CD4-positive, alpha-beta T cell (primary cell): ENCODE results near the gene TDRD9. TPM values are rescaled to one million over a fixed set of nuclear protein-coding genes. Genes with fewer than 3 reads are reported as not detected.

ENCODE experiments used
- ATAC-seq: fragments of 200-7000 bp; cut with Tn5 transposase; one replicate; pipeline ENCODE4 v1.10.0; 2022; ENCODE audit warnings: mild to moderate bottlenecking; ENCODE audit not compliant: poor library complexity
- CTCF ChIA-PET: fragments of 350-600 bp; sonication (Branson Sonifier 250); formaldehyde crosslinking; loops from one replicate; lab custom pipeline; 2021; ENCODE audit warnings: antibody characterized with exemption, inconsistent platforms; lab: Charles Lee
- POLR2A ChIA-PET: fragments of 350-600 bp; sonication (Branson Sonifier 250); formaldehyde crosslinking; loops from one replicate; lab custom pipeline; 2021; ENCODE audit warnings: antibody characterized with exemption, inconsistent platforms; lab: Charles Lee
- DNase-seq, 14 experiments: peaks; one replicate each; pipeline ENCODE4 v3.0.0-alpha.2; 2013 to 2020; ENCODE audit warnings: mixed read lengths in 2 of 14
- H3K27ac ChIP-seq, 2 donors: one replicate each; pipeline versions ENCODE4 v1.5.1 to v1.7.0; 2013; ENCODE audit warnings: low read length in 2 of 2, low read depth in 1 of 2, mild to moderate bottlenecking in 1 of 2
- H3K27me3 ChIP-seq, 2 experiments: 1 replicate in 1 of 2; 2 replicates in 1 of 2; pipeline versions ENCODE4 v1.6.1 to v1.7.0; 2013; ENCODE audit warnings: low read length in 2 of 2, control low read depth in 1 of 2, mild to moderate bottlenecking in 1 of 2, moderate library complexity in 1 of 2; ENCODE audit not compliant: insufficient read depth in 2 of 2, control insufficient read depth in 1 of 2
- H3K36me3 ChIP-seq: one replicate; pipeline ENCODE4 v1.6.1; 2013; ENCODE audit warnings: low read length, control low read depth; ENCODE audit not compliant: insufficient read depth
- H3K4me1 ChIP-seq: one replicate; pipeline ENCODE4 v1.6.1; 2013; ENCODE audit warnings: low read length, control low read depth; ENCODE audit not compliant: insufficient read depth
- H3K4me3 ChIP-seq: one replicate; pipeline ENCODE4 v1.5.1; 2013; ENCODE audit warnings: mild to moderate bottlenecking, low read length, moderate library complexity
- H3K9me3 ChIP-seq, 2 experiments: 1 replicate in 1 of 2; 2 replicates in 1 of 2; pipeline versions ENCODE4 v1.6.1 to v1.7.0; 2013; ENCODE audit warnings: low read length in 2 of 2, mild to moderate bottlenecking in 2 of 2, control low read depth in 1 of 2, moderate library complexity in 1 of 2; ENCODE audit not compliant: control insufficient read depth in 1 of 2, insufficient read depth in 1 of 2
- H3K27ac Mint-ChIP-seq: one replicate; pipeline ENCODE4 v1.8.0; 2020; ENCODE audit warnings: mixed read lengths
- H3K27me3 Mint-ChIP-seq: one replicate; pipeline ENCODE4 v1.8.0; 2021; ENCODE audit warnings: mixed read lengths
- H3K36me3 Mint-ChIP-seq: one replicate; pipeline ENCODE4 v1.8.0; 2021; ENCODE audit warnings: low read depth, mixed read lengths
- H3K4me1 Mint-ChIP-seq: one replicate; pipeline ENCODE4 v1.8.0; 2021; ENCODE audit warnings: low read depth, mixed read lengths
- H3K4me3 Mint-ChIP-seq: one replicate; pipeline ENCODE4 v1.8.0; 2020; ENCODE audit warnings: mild to moderate bottlenecking, mixed read lengths
- H3K9me3 Mint-ChIP-seq: one replicate; pipeline ENCODE4 v1.8.0; 2020; ENCODE audit warnings: mixed read lengths
- intact Hi-C, 2 experiments: fragments of 100-400 bp; cut with DNase I in 1 of 2; cut with micrococcal nuclease in 1 of 2; formaldehyde crosslinking; loops; one replicate each; pipeline versions ENCODE4 v1.15.1 to v1.9.0; 2023 to 2025; cut with DNase I, micrococcal nuclease
- total RNA-seq, 174 experiments: library from RNA in 2 of 174; stranded (reverse) in 2 of 174; gene quantifications; one replicate each; pipeline ENCODE4 v1.2.3 and lab custom pipeline; 2021 to 2026
- TF ChIP-seq, protein P1 (sequence below): fragments of 200-600 bp; IDR thresholded peaks from one replicate; pipeline ENCODE4 v1.8.0; 2022; ENCODE audit warnings: antibody characterized with exemption, mild to moderate bottlenecking

The TDRD9 gene
- total RNA-seq, 2 experiments from 2014 or later, result 0.17 to 0.27 TPM

DNA sequence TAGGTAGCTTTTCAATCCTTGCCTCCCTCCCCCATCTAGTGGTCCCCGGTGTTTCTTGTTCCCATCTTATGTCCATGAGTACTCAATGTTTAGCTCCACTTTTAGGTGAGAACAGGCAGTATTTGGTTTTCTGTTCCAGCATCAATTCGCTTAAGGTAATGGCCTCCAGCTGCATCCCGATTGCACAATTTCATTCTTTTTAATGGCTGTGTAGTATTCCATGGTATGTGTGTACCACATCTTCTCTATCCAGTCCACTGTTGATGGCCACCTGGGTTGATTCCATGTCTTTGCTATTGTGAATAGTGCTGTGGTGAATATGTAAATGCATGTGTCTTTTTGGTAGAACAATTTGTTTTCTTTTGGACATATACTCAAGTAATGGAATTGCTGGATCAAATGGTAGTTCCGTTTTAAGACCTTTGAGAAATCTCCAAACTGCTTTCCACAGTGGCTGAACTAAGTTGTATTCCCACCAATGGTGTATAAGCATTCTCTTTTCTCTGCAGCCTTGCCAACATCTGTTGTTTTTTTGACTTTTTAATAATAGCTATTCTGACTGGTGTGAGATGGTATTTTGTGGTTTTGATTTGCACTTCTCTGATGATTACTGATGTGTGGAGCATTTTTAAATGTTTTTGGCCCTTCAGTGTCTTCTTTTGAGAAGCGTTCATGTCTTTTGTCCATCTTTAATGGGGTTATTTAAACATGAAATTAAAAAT lies 123.0 kb downstream of the TDRD9 start:
- Mint-ChIP-seq H3K36me3 (no peaks in the 10 kb centered on the region), H3K9me3 (no peaks in the 10 kb centered on the region), H3K4me1 (no peaks in the 10 kb centered on the region), H3K4me3 (no peak overlapping the region), H3K27me3 (peaks cover 39% of the 10 kb centered on the region), H3K27ac (no peak overlapping the region)
- Histone ChIP-seq H3K9me3 (no peaks in the 10 kb centered on the region), H3K4me3 (no peak overlapping the region), H3K4me1 (no peaks in the 10 kb centered on the region), H3K36me3 (no peaks in the 10 kb centered on the region), H3K27me3 (peaks cover 0 to 2% of the 10 kb centered on the region in 2 experiments), H3K27ac (no peak overlapping the region)
- DNase-seq (no peak), ATAC-seq (no peak)
- CTCF ChIA-PET, result interaction anchor here (0.9 kb wide), 1 partner anchor 26 kb away, joined by 3 read pairs; no protein-coding TSS in a partner anchor
- intact Hi-C loops, result no loop called here
- TF ChIP-seq, protein P1, sequence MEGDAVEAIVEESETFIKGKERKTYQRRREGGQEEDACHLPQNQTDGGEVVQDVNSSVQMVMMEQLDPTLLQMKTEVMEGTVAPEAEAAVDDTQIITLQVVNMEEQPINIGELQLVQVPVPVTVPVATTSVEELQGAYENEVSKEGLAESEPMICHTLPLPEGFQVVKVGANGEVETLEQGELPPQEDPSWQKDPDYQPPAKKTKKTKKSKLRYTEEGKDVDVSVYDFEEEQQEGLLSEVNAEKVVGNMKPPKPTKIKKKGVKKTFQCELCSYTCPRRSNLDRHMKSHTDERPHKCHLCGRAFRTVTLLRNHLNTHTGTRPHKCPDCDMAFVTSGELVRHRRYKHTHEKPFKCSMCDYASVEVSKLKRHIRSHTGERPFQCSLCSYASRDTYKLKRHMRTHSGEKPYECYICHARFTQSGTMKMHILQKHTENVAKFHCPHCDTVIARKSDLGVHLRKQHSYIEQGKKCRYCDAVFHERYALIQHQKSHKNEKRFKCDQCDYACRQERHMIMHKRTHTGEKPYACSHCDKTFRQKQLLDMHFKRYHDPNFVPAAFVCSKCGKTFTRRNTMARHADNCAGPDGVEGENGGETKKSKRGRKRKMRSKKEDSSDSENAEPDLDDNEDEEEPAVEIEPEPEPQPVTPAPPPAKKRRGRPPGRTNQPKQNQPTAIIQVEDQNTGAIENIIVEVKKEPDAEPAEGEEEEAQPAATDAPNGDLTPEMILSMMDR, result no peak
- POLR2A ChIA-PET, result no interaction called here

DNA sequence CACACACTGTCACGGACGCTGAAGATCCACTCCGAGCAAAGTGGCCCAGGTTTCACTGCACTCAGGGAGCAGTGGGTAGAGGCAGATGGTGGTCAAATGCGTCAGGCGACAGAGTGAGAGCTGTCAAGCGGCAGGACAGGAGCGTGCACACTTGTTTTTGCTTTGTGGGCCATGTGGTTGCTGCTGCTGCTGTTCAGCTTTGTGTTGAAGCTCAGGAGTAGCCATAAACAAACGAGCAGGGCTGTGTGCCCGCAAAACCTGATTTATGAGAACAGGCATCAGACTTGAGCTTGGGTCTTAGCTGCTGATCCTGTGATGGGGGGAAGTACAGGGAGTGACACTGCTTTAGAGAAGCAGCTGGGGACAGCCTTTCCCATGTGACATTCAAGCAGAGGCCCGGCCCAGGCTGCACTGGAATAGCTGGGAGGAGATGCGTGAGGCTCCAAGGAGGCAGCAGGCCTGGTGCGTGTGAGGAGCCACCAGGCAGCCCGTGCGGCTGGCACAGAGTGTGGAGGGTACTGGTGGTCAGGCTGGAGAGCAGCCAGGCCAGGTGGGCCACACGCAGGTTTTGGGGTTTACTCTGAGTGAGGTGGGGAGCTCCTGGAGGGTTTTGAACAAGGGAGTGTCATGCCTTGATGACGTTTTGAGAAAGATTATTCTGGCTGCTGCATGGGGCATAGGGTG lies 126.1 kb downstream of the TDRD9 start:
- no peaks in the 10 kb centered on the region for H3K9me3 ChIP-seq
- Mint-ChIP-seq H3K27me3 (peaks cover 36% of the 10 kb centered on the region), H3K4me3 (no peak overlapping the region), H3K27ac (no peak overlapping the region), H3K9me3 (no peaks in the 10 kb centered on the region), H3K36me3 (no peaks in the 10 kb centered on the region), H3K4me1 (no peaks in the 10 kb centered on the region)
- intact Hi-C loops, result no loop called here
- H3K27me3 ChIP-seq, result peaks cover 0 to 2% of the 10 kb centered on the region in 2 experiments
- TF ChIP-seq, protein P1, result no peak
- ATAC-seq (no peak), DNase-seq (no peak)
- CTCF ChIA-PET, result interaction anchor here (0.6 kb wide), 1 partner anchor 1389 kb away, joined by 4 read pairs; no protein-coding TSS in a partner anchor
- H3K4me3 ChIP-seq, result no peak overlapping the region
- H3K4me1 ChIP-seq, result no peaks in the 10 kb centered on the region
- H3K36me3 ChIP-seq, result no peaks in the 10 kb centered on the region
- POLR2A ChIA-PET, result no interaction called here
- H3K27ac ChIP-seq, result no peak overlapping the region

DNA sequence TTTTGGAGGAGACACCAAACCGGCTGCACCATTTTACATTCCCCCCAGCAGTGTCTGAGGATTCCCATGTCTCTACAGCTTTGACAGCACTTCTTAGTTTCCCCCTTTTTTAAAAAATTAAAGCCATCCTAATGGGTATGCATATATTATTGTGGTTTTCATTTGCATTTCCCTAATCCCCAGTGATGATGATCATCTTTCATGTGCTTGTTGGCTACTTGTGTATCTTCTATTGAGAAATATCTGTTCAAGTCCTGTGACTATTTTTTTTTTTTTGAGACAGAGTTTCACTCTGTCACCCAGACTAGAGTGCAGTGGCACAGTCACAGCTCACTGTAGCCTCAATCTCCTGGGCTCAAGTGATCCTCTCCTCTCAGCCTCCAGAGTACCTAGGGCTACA lies 134.0 kb downstream of the TDRD9 start:
- TF ChIP-seq, protein P1, result no peak
- ATAC-seq, result no peak
- Histone ChIP-seq H3K4me3 (no peak overlapping the region), H3K4me1 (no peaks in the 10 kb centered on the region), H3K36me3 (no peaks in the 10 kb centered on the region), H3K9me3 (peaks cover 10 to 13% of the 10 kb centered on the region in 2 experiments), H3K27ac (no peak overlapping the region), H3K27me3 (peaks cover 12 to 22% of the 10 kb centered on the region in 2 experiments)
- DNase-seq, result no peak
- POLR2A ChIA-PET, result no interaction called here
- intact Hi-C loops, result no loop called here
- H3K27me3 Mint-ChIP-seq, result peaks cover 69% of the 10 kb centered on the region
- no peak overlapping the region for H3K27ac Mint-ChIP-seq
- H3K36me3 Mint-ChIP-seq, result no peaks in the 10 kb centered on the region
- CTCF ChIA-PET, result interaction anchor here (0.7 kb wide), 1 partner anchor 461 kb away, joined by 3 read pairs; no protein-coding TSS in a partner anchor
- H3K4me3 Mint-ChIP-seq, result no peak overlapping the region
- peaks cover 6% of the 10 kb centered on the region for H3K9me3 Mint-ChIP-seq
- H3K4me1 Mint-ChIP-seq, result no peaks in the 10 kb centered on the region
